Adipocyte (in vitro differentiated cells): ENCODE results near the gene ARMC8.

Experiments
- DNase-seq: peaks from one replicate; pipeline ENCODE4 v3.0.0-alpha.2; 2015; ENCODE audit warnings: low read depth
- H3K27me3 ChIP-seq: replicated peaks from 2 replicates; pipeline ENCODE4 v1.7.0; 2013; ENCODE audit warnings: mild to moderate bottlenecking, low read length, moderate library complexity; ENCODE audit not compliant: control insufficient read depth, insufficient read depth
- H3K36me3 ChIP-seq: 2 replicates; pipeline ENCODE4 v1.7.0; 2013; ENCODE audit warnings: low read length, mild to moderate bottlenecking, moderate library complexity; ENCODE audit not compliant: control insufficient read depth, insufficient read depth, severe bottlenecking
- H3K4me1 ChIP-seq: 2 replicates; pipeline ENCODE4 v1.7.0; 2013; ENCODE audit warnings: mild to moderate bottlenecking, low read length, moderate library complexity; ENCODE audit not compliant: control insufficient read depth, insufficient read depth
- H3K4me3 ChIP-seq: 2 replicates; pipeline ENCODE4 v1.7.0; 2013; ENCODE audit warnings: mild to moderate bottlenecking, low read length, moderate library complexity
- H3K9ac ChIP-seq: 2 replicates; pipeline ENCODE4 v1.7.0; 2013; ENCODE audit warnings: mild to moderate bottlenecking, low read length, moderate library complexity
- H3K9me3 ChIP-seq: 2 replicates; pipeline ENCODE4 v1.7.0; 2013; ENCODE audit warnings: mild to moderate bottlenecking, low read length, moderate library complexity; ENCODE audit not compliant: control insufficient read depth

ARMC8 gene

DNA sequence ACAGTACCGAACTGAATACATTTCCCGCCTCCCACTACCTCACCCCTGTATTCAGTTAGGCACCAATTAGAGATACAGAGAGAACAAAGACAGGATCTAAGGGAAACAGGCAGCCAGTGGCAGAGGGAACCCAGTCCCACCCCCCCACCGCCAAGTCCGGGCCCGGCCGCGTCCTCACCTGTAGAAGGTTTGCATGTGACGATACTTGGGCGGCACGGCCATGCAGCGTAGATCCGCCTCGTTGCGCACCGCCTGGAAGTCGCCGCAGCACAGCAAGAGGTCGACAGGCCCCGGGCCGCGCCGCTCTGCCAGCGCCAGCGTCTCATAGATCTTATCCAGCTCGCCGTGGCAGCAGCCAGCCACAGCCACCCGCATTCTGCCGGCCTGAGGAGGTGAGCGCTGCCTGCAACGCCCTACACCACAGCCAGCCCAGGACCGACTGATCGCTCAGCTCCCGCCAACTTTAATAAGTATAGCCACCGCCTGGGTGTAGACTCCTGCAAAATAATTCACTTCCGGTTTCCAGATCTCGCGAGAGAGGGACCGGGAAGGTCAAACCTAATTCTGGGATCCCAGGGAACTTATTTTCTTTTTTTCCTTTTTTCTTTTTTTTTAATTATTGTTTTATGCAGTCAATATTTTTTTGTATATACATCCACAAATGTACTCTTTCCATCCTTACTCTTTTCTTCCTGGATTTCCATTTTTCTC lies 12.5 kb upstream of the ARMC8 start, which contains the start of gene DBR1:
Gene DBR1, minus strand, starts transcription at position 501 of the 711 bp plus-strand sequence. Its CDS starts 126 bp downstream, at position 375.
- Histone ChIP-seq H3K9ac (peak within 1 kb of the TSS; percentile 89), H3K9me3 (no peaks in the 10 kb centered on the region)
- peak; percentile 95 for DNase-seq

GRCh38 chr3:138180375-138181029 lies 6.6 kb upstream of the ARMC8 start:
- Histone ChIP-seq H3K4me1 (peaks cover 2% of the 10 kb centered on the region), H3K4me3 (no peak overlapping the region), H3K27me3 (no peaks in the 10 kb centered on the region), H3K36me3 (no peaks in the 10 kb centered on the region), H3K9ac (no peak overlapping the region), H3K9me3 (no peaks in the 10 kb centered on the region)
- DNase-seq: peak; percentile 38

More for the DNA sequence above, 12.5 kb upstream of the ARMC8 start, which contains the start of gene DBR1:
- Histone ChIP-seq H3K4me3 (peak within 1 kb of the TSS; percentile 91), H3K4me1 (peaks cover 3% of the 10 kb centered on the region), H3K27me3 (no peaks in the 10 kb centered on the region), H3K36me3 (peaks cover 23% of the 10 kb centered on the region)

DNA sequence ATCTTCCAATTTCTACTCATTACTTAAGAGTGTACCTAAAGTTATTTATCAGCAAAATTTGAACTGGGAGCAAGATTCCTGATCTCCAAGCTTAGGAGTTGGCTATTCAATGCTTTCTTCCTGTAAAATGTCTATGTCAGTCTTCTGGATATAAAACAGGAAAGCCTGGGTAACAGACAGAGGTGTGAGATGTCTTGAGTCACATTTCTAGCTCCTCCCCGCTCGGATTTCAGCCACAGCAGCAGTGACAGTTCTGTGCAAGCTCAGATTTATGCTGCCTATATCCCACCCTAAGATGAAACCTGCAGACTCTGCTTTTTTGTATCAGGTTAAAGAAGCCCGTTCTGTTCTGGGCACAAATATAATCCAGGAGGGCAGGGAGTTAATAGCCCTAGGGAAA lies 2.1 kb upstream of the ARMC8 start:
- Histone ChIP-seq H3K27me3 (no peaks in the 10 kb centered on the region), H3K9ac (no peak overlapping the region), H3K36me3 (no peaks in the 10 kb centered on the region), H3K4me3 (no peak overlapping the region), H3K9me3 (no peaks in the 10 kb centered on the region), H3K4me1 (peaks cover 26% of the 10 kb centered on the region)
- no peak for DNase-seq

GRCh38 chr3:138186221-138186620 lies 880 bp upstream of the ARMC8 start:
- H3K9ac ChIP-seq: peak overlapping the region; percentile 99
- no peaks in the 10 kb centered on the region for H3K9me3 ChIP-seq
- no peaks in the 10 kb centered on the region for H3K27me3 ChIP-seq
- DNase-seq: peak; percentile 21
- H3K4me3 ChIP-seq: peak overlapping the region; percentile 90
- H3K4me1 ChIP-seq: peaks cover 32% of the 10 kb centered on the region
- peaks cover 4% of the 10 kb centered on the region for H3K36me3 ChIP-seq

DNA sequence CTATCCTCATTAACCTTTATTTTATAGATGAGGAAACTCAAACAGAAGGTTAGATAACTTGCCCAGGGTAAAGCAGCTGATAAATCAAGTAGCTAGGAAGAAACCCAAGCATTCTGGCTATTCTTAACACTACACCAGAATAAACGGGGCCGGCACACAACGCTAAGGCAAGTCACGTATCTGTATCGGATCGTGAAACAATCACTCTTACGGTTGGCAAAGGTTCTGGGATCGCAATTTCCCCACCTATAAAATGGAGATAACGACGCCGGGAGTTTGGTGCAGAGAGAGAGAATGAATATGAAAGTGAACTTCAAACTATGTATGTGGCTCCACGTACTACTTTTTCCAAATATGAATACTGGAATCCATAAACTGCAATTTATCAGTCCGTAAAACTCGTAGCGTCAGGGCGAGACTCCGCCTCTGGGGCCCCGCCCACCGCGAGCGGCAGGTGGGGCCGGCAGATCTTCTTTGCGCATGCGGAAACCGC lies 252 bp upstream of the ARMC8 start:
- DNase-seq: peak; percentile 94
- peaks cover 10% of the 10 kb centered on the region for H3K36me3 ChIP-seq

GRCh38 chr3:138188013-138188730 lies 1.1 kb downstream of the ARMC8 start:
- Histone ChIP-seq H3K27me3 (no peaks in the 10 kb centered on the region), H3K4me1 (peaks cover 38% of the 10 kb centered on the region), H3K9ac (peak overlapping the region; percentile 99), H3K4me3 (peak overlapping the region; percentile 90), H3K9me3 (no peaks in the 10 kb centered on the region), H3K36me3 (peaks cover 14% of the 10 kb centered on the region)
- DNase-seq: peak; percentile 85

More for the DNA sequence above, 252 bp upstream of the ARMC8 start:
- no peaks in the 10 kb centered on the region for H3K9me3 ChIP-seq
- H3K4me3 ChIP-seq: peak overlapping the region; percentile 90
- no peaks in the 10 kb centered on the region for H3K27me3 ChIP-seq
- H3K4me1 ChIP-seq: peaks cover 38% of the 10 kb centered on the region
- peak overlapping the region; percentile 99 for H3K9ac ChIP-seq

GRCh38 chr3:138195481-138195880 lies 8.4 kb downstream of the ARMC8 start:
- Histone ChIP-seq H3K9ac (no peak overlapping the region), H3K4me1 (peaks cover 31% of the 10 kb centered on the region), H3K27me3 (no peaks in the 10 kb centered on the region), H3K4me3 (no peak overlapping the region), H3K36me3 (peaks cover 20% of the 10 kb centered on the region), H3K9me3 (no peaks in the 10 kb centered on the region)
- no peak for DNase-seq

DNA sequence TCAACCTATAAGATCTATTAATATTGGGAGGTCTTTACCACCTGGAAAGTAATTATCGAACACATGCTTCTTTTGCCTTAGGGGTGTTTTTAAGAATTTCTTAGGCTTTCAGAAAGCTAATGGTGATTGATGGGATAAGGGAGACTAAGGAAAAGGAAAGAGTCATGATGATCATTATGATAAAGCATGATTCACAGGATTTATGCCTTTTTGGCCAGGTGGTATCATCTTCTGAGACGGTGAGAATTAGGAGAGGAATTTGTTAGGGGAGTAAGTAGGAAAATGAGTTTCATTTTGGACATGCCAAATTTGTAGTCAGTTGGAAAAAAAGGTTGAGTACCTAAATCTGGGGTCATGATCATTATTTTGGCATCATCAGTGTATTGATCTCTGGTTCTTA lies 8.9 kb downstream of the ARMC8 start:
- no peak overlapping the region for H3K4me3 ChIP-seq
- H3K4me1 ChIP-seq: peaks cover 28% of the 10 kb centered on the region
- H3K27me3 ChIP-seq: no peaks in the 10 kb centered on the region
- H3K36me3 ChIP-seq: peaks cover 16% of the 10 kb centered on the region
- no peak for DNase-seq
- H3K9ac ChIP-seq: no peak overlapping the region
- no peaks in the 10 kb centered on the region for H3K9me3 ChIP-seq

DNA sequence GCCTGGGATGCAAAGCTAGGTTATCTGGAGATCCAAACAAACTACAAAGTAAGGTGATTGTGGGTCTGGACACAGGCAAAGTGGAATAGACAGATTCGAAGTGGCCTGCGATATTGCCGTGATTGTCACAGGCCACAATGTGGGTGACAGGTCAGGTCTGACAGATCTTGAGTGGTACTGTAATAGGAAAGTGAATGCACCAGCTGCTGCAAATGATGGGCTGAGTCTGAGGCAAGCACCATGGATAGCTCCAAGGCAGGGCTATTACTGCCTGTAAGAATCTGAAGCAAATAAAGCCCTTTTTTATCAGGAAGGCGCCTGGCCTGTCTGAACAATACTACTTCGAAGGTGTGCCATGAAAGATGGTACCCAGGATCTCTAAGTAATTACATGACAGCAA lies 10.0 kb downstream of the ARMC8 start:
- DNase-seq: peak; percentile 55
- Histone ChIP-seq H3K4me3 (no peak overlapping the region), H3K36me3 (peaks cover 10% of the 10 kb centered on the region), H3K4me1 (peaks cover 22% of the 10 kb centered on the region), H3K9me3 (no peaks in the 10 kb centered on the region), H3K27me3 (no peaks in the 10 kb centered on the region), H3K9ac (no peak overlapping the region)

DNA sequence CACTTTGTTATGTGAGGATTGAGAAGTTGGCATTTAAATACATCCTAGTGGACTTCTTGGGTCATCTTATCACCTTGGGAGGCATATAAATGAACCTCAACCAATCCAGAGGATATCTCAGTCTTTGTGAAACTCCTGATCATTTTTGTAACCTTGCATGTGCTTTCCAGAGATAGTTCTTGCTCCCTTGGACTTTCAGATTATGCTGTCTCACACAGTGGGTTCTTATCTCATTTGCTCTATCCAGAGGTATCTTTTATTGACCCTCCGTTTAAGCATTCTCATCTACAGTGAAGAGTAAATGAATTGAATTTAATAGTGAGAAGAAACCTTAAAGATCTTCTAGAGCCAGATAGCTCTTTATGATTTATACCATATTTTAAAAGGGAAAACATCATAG lies 10.4 kb downstream of the ARMC8 start:
- DNase-seq: no peak

GRCh38 chr3:138199851-138200250 lies 12.8 kb downstream of the ARMC8 start:
- Histone ChIP-seq H3K9ac (no peak overlapping the region), H3K36me3 (peaks cover 17% of the 10 kb centered on the region), H3K4me3 (no peak overlapping the region), H3K9me3 (no peaks in the 10 kb centered on the region), H3K4me1 (peaks cover 25% of the 10 kb centered on the region), H3K27me3 (no peaks in the 10 kb centered on the region)
- DNase-seq: no peak

More for the DNA sequence above, 10.4 kb downstream of the ARMC8 start:
- H3K4me1 ChIP-seq: peaks cover 22% of the 10 kb centered on the region
- H3K9ac ChIP-seq: no peak overlapping the region
- peaks cover 10% of the 10 kb centered on the region for H3K36me3 ChIP-seq
- H3K9me3 ChIP-seq: no peaks in the 10 kb centered on the region
- no peak overlapping the region for H3K4me3 ChIP-seq
- no peaks in the 10 kb centered on the region for H3K27me3 ChIP-seq
